T follicular helper cell (primary cell): ENCODE data around the gene ARHGAP23.

Experiments used
- DNase-seq: peaks from one replicate; pipeline ENCODE4 v3.0.0-alpha.2; 2020; ENCODE audit warnings: low read depth
- total RNA-seq, 2 experiments: gene quantifications; one replicate each; lab custom pipeline; 2026; lab: John Stamatoyannopoulos, UW

ARHGAP23 gene
- total RNA-seq: 0.70 to 0.78 reads per million in 2 experiments

DNA sequence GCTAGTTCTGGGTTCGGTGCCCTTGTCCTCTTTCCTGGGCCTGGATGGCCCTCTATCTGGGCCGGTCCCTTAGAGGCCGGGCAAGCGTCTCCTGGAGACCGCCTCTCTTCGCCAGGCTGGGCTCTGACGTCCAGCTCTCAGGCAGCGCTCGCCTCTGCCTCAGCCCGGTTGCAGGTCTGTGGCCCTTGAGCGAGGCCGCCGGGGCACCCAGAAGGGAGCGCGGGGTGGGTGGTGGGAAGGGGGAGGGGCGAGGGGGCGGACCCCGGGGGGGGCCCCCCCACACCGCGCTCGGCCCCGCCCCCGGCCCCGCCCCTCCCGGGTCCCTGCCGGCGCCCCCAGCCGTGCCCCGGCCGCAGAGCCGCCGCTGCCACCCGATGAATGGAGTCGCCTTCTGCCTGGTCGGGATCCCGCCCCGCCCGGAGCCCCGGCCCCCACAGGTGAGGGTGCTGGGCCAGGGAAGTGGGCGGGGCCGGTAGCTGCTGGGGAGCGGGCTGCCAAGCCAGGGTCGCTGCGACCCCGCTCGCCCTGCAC is at the start of gene ARHGAP23:
ARHGAP23 (plus strand) TSS at position 353 of the 531 bp plus-strand sequence; CDS start at position 375, 22 bp downstream.
- peak; percentile 14 for DNase-seq

DNA sequence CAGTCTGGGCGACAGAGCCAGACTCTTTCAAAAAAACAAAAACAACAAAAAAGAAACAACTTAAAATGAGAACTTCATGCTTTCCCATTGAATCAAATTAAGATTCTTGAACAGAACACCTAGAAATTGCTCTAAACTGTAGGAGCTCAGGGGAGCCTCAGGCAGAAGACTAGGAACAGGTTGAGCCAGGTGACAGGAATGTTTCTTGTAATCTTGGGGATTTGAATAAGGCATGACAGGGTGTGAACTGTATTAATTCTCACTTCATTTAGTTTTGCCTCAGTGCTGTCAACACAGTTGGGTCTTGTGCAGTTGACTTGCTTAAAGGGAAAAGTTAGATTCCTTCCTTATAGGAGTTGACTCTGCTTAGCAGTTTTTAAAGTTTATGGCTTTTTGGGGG is 48.8 kb upstream of the ARHGAP23 start:
- DNase-seq: no peak

DNA sequence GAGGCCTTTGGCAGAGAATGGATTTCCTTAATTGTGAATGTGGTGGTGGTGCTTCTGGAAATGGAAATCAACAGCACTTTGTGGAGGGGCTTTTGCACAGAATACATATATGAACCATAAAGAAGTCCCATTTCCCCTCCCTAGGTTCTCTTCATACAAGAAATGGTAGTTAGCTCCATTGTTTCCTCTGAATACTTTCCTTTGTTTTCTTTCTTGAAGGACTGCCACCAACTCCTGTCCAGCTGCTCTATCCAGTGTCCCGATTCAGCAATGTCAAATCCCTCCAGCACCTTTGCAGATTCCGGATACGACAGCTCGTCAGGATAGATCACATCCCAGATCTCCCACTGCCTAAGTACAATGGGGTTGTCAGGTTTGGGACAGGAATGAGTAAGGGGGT is 33.2 kb upstream of the ARHGAP23 start:
- DNase-seq: no peak

DNA sequence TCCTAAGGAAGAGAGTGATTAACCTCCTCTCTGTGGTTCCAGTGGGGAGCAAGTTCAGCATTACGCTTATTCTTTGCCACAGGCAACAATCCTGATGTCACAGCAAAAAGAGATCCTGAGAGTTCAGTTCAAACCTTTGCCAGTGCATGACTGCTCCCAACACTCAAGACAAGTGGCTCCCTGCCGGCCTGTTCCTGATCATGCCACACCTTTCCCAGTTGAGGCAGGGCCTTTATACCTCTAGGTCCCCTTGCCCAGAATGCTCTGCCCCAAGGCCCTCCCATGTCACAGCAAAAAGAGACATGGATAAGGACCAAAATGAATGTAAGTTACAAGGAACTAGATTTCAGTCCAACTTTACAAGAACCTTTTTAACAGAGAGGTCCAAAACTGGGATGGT is 31.0 kb upstream of the ARHGAP23 start:
- DNase-seq: no peak

DNA sequence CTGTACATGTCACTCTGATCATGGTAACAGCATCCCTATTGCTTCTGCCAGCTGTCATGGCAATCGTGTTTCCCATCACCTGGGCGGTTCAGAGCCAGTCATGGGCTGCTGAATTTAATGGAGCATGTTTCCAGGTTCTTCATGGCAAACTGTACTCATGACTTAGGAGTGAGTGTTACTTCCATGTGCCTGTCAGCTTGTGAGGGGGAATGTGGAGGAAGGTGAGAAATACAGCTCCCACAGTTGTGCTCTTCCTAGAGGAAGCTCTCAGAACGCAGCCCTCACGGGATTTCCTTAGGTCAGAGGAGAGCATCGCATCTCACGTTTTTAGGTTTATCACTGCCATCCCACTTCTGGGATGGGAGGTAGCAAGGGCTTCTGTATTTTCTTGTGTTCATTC is 28.0 kb upstream of the ARHGAP23 start:
- no peak for DNase-seq

- no peak for DNase-seq
Measured at GRCh38 chr17:38401459-38401858, 26.8 kb upstream of the ARHGAP23 start.

GRCh38 chr17:38402897-38403296 is 25.4 kb upstream of the ARHGAP23 start:
- DNase-seq: no peak

GRCh38 chr17:38403491-38403890 is 24.8 kb upstream of the ARHGAP23 start:
- no peak for DNase-seq

- DNase-seq: no peak
Measured at GRCh38 chr17:38404174-38404943, 23.9 kb upstream of the ARHGAP23 start.

GRCh38 chr17:38405654-38406053 is 22.6 kb upstream of the ARHGAP23 start:
- DNase-seq: no peak

- DNase-seq: no peak
Measured at GRCh38 chr17:38410201-38410600, 18.1 kb upstream of the ARHGAP23 start.

DNA sequence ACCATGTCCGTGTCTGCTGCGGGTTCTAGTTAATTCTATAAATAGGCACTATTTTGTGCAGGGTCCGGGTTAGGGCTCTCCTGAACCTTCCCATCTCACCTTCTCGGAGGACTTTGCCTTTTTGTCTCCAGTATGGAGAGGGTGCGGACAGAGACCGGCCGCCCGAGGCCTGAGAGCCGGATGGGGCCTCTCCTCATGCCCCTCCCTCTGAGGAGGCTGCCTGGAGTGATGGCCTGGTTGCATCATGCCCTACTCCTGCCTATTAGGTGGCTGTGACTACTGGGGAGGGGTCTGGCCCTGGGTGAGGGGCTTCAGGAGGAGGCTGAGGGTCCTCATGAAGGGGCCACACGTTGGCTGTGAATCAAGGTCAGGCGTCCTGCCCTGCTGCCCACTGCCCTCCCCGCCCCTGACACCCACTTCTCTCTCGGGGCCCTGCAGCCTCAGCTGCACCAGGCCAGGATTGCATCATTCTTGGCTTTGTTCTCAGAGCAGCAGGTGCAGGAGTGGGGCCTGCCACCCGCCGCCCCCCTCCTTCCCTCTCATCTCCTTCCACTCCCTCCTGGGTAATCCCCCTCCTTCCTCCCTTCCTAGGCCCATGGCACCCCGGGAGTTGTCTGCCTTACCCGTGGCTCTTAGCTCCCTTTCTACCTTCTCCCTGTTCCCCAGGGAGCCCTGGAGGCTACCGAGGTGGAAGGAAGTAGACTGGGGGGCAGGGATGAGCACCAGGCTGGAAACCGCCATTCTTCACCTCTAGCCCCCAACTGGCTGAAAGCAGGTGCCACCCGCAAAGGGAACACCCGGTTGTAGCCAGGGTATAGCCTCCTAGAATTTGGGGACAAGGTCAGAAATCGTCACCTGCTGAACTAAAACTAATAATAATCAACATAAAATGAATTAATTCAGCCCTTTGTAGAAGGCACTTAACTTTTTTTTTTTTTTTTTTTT is 12.7 kb upstream of the ARHGAP23 start:
- no peak for DNase-seq

DNA sequence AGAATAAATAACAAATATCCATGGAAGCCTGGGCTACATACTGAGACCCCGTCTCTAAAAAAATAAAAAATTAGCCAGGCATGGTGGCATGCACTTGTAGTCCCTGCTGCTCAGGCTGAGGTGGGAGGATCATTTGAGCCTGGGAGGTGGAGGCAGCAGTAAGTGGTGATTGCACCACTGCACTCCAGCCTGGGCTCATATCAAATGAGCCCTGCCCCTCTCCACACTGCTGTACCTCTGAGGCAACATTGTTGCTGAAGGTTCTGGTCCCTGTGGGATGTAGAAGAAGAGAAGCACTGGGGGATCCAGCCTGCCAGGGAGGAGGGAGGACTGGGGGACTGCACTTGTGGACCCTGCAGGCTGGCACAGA is 11.4 kb upstream of the ARHGAP23 start:
- DNase-seq: no peak

- DNase-seq: no peak
Measured at GRCh38 chr17:38417210-38417951, 10.9 kb upstream of the ARHGAP23 start.

- no peak for DNase-seq
Measured at GRCh38 chr17:38418062-38418692, 10.1 kb upstream of the ARHGAP23 start.

DNA sequence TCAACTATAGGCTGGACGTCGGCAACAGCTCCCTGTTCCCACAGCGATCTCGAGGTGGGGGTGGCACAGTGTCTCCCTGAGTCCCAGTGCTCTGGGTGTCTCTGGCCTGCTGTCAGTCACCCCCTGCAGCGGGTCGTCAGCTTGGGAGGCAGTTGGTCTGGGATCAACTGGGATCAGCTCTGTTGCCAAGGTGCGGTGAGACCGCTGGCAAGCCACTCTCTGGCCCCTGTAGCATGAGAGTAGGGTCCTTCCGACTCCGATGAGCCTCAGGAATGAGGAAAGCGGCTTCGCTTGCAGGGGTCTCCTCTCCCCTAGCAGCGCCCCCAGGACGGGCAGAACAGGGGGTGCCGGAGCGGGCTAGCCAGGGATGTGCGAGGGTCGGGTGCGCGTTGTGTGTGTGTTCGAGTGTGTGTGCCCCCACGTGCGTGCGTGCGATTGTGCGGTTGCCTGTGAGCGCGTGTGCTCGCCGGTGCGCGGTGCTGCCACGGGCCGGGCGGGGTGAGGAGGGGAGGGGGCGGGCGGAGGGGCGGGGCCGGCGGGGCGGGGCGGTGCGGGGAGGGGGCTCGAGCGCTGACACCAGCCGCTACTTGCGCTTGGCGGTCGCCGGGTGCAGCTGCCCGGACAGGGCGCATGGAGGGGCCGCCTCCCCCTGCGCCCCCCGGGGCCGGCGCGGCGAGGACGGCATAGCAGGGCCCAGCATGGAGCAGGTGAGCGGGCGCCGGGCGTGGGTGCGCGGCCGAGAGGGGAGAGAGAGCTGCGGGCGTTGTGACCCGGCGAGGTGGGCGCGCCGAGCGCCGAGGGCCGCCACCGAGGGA is 9.4 kb upstream of the ARHGAP23 start:
- no peak for DNase-seq

GRCh38 chr17:38419508-38419981 is 8.7 kb upstream of the ARHGAP23 start:
- no peak for DNase-seq

DNA sequence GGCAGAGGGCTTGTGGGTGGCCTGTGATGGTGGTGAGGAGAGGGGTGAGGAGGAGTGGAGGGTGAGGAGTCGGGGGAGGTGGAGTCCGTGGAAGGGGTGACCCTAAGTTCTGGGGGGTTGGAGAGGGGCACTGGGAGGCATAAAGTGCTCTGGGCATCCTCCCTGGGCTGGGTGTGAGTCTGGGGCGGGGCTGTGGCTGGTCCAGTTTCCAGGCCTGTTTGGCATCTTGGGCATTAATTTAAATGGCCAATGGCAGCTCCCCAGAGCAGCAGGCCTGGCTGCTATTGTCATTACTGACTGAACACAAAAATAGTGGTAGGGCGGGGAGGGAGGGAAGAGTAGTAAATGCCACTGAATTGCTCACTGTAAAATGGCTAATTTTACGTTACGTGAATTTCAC is 7.7 kb upstream of the ARHGAP23 start:
- no peak for DNase-seq

GRCh38 chr17:38421171-38421841 is 7.0 kb upstream of the ARHGAP23 start:
- DNase-seq: no peak
